Stimulated activated CD8-positive, alpha-beta memory T cell treated with anti-CD3 and anti-CD28 coated beads, Interleukin-15, amount 100 ng/mL, for 48 hours (primary cell): ENCODE data around the gene APPBP2.
"Not testable (repeated sequence)": the region's sequence is repeated elsewhere in the genome, so short reads cannot be mapped to it uniquely, and the experiment has no call there.

ENCODE experiments used
- DNase-seq, 2 donors: peaks; one replicate each; pipeline ENCODE4 v3.0.0-alpha.2; 2020; ENCODE audit warnings: low read depth in 2 of 2

Gene APPBP2

GRCh38 chr17:60435244-60436167 is 90.5 kb downstream of the APPBP2 start:
- DNase-seq, result no peak

DNA sequence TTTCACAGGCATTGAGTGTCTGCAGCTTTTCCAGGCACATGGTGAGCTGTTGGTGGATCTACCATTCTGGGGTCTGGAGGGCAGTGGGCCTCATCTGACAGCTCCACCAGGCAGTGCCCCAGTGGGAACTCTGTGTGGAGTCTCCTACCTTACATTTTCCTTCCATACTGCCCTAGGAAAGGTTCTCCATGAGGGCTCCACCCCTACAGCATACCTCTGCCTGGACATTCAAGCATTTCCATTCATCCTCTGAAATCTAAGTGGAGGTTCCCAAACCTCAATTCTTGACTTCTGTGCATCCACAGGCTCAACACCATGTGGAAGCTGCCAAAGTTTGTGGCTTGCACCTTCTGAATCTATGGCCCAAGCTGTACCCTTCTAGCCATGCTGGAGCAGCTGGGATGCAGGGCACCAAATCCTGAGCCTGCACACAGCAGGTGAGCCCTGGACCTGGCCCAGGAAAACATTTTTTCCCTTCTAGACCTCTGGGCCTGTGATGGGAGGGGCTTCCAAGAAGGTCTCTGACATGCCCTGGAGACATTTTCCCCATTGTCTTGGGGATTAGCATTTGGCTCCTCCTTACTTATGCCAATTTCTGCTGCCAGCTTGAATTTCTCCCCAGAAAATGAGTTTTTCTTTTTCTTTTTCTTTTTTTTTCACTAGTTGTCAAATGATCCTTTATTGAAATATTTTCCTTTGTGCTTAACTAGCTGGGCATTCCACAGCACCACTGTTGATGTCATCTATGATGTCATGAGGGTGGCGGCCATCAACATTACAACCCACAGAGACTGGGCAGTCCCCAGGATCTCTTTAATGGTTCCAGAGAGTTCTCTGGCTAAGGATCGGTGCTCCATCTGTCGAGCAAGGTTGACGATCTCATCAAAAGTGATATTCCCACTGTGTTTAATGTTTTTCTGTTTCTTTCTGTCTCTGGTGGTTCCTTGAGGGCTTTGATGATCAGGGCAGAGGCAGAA is 92.7 kb downstream of the APPBP2 start:
- not testable (repeated sequence) for DNase-seq

DNA sequence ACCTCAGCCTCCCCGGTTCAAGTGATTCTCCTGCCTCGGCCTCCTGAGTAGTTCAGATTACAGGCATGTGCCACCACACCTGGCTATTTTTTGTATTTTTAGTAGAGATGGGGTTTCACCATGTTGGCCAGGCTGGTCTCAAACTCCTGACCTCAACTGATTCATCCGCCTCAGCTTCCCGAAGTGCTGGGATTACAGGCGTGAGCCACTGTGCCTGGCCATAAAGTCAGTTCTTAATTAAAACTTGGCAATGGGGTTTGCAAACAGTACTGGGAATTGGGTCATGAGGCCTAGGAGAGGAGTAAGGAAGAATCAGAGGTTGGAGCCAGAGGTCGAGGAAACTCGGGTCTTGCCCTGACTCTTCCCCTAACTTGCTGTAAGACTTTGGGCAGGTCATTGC is 95.5 kb downstream of the APPBP2 start:
- not testable (repeated sequence) for DNase-seq

DNA sequence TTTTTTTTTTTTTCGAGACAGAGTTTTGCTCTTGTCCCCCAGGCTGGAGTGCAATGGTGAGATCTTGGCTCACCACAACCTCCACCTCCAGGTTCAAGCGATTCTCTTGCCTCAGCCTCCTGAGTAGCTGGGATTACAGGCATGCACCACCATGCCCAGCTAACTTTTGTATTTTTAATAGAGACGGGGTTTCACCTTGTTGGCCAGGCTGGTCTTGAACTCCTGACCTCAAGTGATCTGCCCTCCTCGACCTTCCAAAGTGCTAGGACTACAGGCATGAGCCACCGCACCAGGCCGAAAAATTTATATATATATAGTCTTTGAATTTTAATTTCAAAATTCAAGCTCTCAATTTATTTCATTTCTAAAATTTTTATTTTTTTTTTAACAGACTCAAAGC is 97.6 kb downstream of the APPBP2 start:
- DNase-seq, result not testable (repeated sequence)

GRCh38 chr17:60426596-60426995 is 99.4 kb downstream of the APPBP2 start:
- no peak for DNase-seq

DNA sequence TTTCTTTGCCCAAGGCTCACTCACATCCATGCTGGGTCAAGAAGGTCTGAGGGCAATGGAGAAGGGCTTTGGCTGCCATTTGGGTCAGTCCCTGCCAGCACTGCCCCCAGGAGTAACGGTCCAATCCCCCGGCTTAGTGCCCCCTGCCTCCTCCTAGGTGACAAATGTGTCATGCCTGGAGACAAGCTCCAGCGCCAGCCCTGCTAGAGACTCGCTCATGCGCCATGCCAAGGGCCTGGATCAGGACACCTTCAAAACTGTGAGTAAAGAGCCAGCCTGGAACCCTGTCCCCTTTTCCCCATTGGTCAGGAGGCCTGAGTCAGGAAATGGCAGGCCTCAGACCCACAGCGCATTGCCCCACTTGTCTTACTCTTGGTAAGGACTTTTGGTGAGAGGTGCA is 100.4 kb downstream of the APPBP2 start:
- no peak for DNase-seq

DNA sequence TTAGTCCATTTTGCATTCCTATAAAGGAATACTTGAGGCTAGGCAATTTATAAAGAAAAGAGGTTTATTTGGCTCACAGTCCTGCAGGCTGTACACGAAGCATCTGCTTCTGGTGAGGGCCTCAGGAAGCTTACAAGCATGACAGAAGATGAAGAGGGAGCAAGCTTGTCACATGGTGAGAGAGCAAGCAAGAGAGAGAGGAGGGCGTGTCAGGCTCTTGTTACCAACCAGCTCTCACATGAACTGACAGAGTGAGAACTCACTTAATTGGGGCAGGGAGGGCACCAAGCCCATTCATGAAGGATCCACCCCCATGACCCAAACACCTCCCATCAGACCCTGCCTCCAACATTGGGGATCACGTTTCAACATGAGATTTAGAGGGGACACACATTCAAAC is 102.2 kb downstream of the APPBP2 start:
- no peak for DNase-seq

DNA sequence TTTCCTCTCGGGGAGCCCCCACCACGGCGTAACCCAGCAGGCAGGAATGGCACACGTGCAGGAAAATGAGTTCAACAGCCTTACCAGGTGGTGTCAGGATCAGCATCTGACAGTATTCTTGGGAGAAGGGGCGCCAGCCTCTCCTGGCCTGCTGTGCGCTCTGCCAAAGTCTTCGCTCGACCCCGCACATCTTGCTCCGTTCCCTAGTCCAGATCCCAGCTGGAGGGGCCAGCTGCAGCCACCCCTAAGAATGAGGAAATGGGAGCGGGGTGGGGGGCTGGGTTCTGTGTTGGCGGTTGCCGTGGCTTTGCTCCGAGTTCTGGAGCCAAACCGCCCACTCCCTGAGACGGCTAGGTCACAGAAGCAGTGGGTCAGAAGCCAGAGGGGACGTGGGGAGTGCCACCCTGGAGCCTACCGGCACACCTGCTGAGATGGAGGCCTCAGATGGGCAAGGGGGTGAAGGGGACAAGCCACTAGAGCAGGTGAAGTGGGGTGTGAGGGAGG is 103.8 kb downstream of the APPBP2 start, which contains the start of gene CHCT1:
TSS of gene CHCT1 (plus strand) at position 328 of the 504 bp plus-strand sequence. CDS start at position 432, 104 bp downstream.
- DNase-seq, result no peak

- peak; percentile 63 to 67 for DNase-seq
Observed at GRCh38 chr17:60421273-60422161, 104.5 kb downstream of the APPBP2 start.

DNA sequence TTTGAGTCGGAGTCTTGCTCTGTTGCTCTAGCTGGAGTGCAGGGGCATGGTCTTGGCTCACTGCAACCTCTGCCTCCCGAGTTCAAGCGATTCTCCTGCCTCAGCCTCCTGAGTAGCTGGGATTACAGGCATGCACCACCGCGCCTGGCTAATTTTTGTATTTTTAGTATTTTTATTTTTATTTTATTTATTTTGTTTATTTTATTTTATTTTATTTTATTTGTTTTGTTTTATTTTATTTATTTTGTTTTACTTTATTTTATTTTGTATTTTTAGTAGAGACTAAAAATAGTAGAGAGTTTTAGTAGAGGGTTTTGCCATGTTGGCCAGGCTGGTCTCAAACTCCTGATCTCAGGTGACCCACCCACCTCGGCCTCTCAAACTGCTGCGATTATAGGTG is 106.2 kb downstream of the APPBP2 start:
- DNase-seq, result not testable (repeated sequence)

GRCh38 chr17:60419003-60419402 is 107.0 kb downstream of the APPBP2 start:
- not testable (repeated sequence) for DNase-seq

- no peak for DNase-seq
Observed at GRCh38 chr17:60416368-60416925, 109.6 kb downstream of the APPBP2 start.

- no peak for DNase-seq
Observed at GRCh38 chr17:60415146-60415545, 110.9 kb downstream of the APPBP2 start.

- no peak for DNase-seq
Observed at GRCh38 chr17:60412701-60413100, 113.3 kb downstream of the APPBP2 start.

GRCh38 chr17:60410001-60410400 is 116.0 kb downstream of the APPBP2 start:
- no peak for DNase-seq

GRCh38 chr17:60406887-60407286 is 119.2 kb downstream of the APPBP2 start:
- no peak for DNase-seq

- DNase-seq, result no peak
Observed at GRCh38 chr17:60403962-60404361, 122.1 kb downstream of the APPBP2 start.

- no peak for DNase-seq
Observed at GRCh38 chr17:60403523-60403810, 122.6 kb downstream of the APPBP2 start.

DNA sequence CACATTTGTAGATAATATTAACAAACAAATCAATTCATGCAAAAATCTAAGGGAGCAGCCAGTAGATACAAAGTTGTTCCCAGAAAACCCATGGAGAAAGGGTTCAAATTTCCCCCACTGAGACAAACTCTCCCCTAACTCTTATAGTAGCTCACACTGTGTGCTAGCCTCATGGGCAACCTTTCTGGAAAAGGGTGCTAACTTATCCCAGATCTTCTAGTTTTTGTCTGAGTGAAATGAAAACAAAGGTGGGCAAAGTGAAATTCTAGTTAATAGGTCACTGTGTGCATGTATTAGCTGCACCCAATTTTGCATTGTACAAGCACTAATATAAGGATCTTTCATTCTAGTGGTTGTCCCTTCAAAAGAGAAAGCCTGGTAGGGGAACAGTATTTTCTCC is 124.2 kb downstream of the APPBP2 start:
- no peak for DNase-seq

DNA sequence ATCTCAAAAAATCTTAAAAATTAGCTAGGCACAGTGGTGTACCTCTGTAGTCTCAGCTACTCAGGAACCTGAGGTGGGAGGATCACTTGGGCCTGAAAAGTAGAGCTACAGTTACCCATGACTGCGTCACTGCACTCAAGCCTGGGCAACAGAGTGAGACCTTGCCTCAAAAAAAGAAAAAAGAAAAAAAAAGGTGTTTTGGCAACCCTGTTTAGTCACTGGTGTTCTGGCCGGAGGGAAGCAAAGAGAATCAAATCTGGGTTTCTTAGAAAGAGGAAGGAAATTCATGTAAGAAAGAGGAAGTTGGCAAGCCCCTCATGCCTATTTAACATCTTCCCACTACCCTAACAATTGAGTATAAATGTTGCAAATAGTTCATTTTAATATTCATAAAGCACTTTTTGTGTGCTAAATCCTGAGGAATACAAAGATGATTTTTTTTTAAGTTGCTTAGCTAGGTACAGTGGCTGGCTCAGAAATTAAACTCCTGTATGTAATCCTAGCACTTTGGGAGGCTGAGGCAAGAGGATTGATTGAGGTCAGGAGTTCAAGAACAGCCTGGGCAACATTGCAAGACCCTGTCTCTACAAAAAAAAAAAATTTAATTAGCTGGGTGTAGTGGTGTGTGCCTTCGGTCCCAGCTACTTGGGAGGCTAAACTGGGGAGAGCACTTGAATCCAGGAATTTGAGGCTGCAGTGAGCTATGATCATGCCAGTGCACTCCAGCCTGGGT is 127.6 kb downstream of the APPBP2 start:
- no peak for DNase-seq
